HG02642 (cell line): ENCODE measurements around the gene C22orf31.

Source experiments
- ATAC-seq: cut with Tn5 transposase; IDR thresholded peaks from one replicate; pipeline ENCODE4 v1.9.1; 2021; ENCODE audit warnings: mild to moderate bottlenecking; ENCODE audit not compliant: unreplicated experiment, poor library complexity

C22orf31 gene

GRCh38 chr22:29082826-29083545 is 21.4 kb upstream of the C22orf31 start:
- no peak for ATAC-seq

- no peak for ATAC-seq
Measured at GRCh38 chr22:29081517-29082236, 20.0 kb upstream of the C22orf31 start.

- no peak for ATAC-seq
Measured at GRCh38 chr22:29080106-29080975, 18.7 kb upstream of the C22orf31 start.

- ATAC-seq = no peak
Measured at GRCh38 chr22:29079218-29079901, 17.7 kb upstream of the C22orf31 start.

GRCh38 chr22:29078869-29079207 is 17.2 kb upstream of the C22orf31 start:
- no peak for ATAC-seq

GRCh38 chr22:29078036-29078868 is 16.6 kb upstream of the C22orf31 start:
- ATAC-seq = no peak

- ATAC-seq = no peak
Measured at GRCh38 chr22:29074276-29074772, 12.7 kb upstream of the C22orf31 start.

GRCh38 chr22:29073618-29074275 is 12.1 kb upstream of the C22orf31 start:
- ATAC-seq = no peak

GRCh38 chr22:29072979-29073617 is 11.5 kb upstream of the C22orf31 start, which contains the start of gene KREMEN1:
Gene KREMEN1, plus strand, starts transcription at chr22:29073035. Its CDS starts 96 bp downstream, at chr22:29073131.
- ATAC-seq = peak; percentile 28

- ATAC-seq = peak; percentile 95
Measured at GRCh38 chr22:29072193-29072978, 10.8 kb upstream of the C22orf31 start.

GRCh38 chr22:29071261-29072045 is 9.8 kb upstream of the C22orf31 start:
- ATAC-seq = no peak

- no peak for ATAC-seq
Measured at GRCh38 chr22:29070490-29070889, 8.9 kb upstream of the C22orf31 start.

GRCh38 chr22:29069463-29069862 is 7.8 kb upstream of the C22orf31 start:
- no peak for ATAC-seq

- ATAC-seq = no peak
Measured at GRCh38 chr22:29065468-29066190, 4.0 kb upstream of the C22orf31 start.

GRCh38 chr22:29062286-29062821 is 723 bp upstream of the C22orf31 start:
- no peak for ATAC-seq

GRCh38 chr22:29060931-29061330 is 700 bp downstream of the C22orf31 start:
- ATAC-seq = no peak
